ENCODE data around the gene SRXN1.

DNA sequence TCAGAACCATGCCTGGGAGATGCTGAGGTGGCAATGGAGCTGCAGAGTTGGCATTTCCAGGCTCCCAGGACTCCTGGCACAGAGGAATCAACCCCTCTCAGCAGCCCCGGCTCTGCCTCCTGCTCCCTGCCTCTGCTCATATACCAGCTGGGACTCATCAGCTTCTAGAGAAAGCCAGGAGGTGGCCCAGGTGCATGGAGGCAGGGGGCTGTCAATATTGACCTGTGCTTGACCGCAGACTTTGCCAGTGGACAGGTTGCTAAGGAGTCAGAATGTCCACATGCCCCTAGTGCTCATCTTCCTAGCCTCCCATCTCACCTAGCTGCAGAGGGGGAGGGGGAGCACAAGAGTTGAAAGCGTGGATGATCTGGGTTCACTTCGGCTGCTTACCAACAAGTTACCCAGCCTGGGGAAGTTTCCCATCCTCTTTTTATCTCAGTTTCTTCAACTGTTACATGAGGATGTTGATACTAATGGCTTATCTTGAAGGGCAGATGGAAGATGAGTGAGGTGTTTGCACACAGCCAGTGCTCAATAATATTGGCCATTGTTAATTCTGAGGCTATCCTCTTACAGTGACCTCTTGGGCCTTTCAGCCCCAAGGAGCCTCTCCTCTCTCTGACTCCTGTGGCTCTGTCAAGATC lies 31.8 kb upstream of the SRXN1 start:
- TF ChIP-seq, protein P1, sequence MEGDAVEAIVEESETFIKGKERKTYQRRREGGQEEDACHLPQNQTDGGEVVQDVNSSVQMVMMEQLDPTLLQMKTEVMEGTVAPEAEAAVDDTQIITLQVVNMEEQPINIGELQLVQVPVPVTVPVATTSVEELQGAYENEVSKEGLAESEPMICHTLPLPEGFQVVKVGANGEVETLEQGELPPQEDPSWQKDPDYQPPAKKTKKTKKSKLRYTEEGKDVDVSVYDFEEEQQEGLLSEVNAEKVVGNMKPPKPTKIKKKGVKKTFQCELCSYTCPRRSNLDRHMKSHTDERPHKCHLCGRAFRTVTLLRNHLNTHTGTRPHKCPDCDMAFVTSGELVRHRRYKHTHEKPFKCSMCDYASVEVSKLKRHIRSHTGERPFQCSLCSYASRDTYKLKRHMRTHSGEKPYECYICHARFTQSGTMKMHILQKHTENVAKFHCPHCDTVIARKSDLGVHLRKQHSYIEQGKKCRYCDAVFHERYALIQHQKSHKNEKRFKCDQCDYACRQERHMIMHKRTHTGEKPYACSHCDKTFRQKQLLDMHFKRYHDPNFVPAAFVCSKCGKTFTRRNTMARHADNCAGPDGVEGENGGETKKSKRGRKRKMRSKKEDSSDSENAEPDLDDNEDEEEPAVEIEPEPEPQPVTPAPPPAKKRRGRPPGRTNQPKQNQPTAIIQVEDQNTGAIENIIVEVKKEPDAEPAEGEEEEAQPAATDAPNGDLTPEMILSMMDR (IDR thresholded peaks at IDR 0.05; ENCODE audit: borderline replicate concordance, extremely low read depth, low read length, poor library complexity, severe bottlenecking) = no peak
- TF ChIP-seq EZH2 (IDR thresholded peaks at IDR 0.05; ENCODE audit: borderline replicate concordance, low read depth, low read length, severe bottlenecking) = no peak
